ENCODE results near the gene PPP1R13B.

The PPP1R13B gene

DNA sequence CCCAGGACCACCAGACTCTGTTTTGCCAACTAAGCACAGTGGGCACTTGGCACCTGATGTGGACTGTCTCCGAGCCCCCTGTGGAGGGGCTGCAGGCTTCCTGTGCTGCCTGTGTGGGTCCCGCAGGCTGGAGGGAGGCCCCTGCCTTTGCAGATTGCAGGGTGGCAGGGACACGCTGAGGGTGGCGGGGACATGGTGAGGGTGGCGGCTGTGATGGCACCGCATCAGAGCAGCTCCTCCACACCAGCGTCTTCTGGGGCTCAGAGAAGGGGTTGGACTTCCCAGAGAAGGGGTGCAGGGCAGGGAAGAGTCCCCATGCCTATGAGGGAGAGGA lies 123.7 kb downstream of the PPP1R13B start:
- Histone ChIP-seq H3K4me1 (ENCODE audit: low read length) (no peaks in the 10 kb centered on the region), H3K27me3 (ENCODE audit: low read depth, low read length) (no peaks in the 10 kb centered on the region), H3K9ac (ENCODE audit: low read length) (no peak overlapping the region), H3K4me3 (ENCODE audit: low read length) (no peak overlapping the region), H2AFZ (ENCODE audit: low read depth, low read length) (no peak overlapping the region), H3K79me2 (ENCODE audit: low read length) (no peaks in the 10 kb centered on the region; the same call in 1 of the 2 replicates), H3K27ac (ENCODE audit: low read length) (no peak overlapping the region), H3K9me3 (ENCODE audit: insufficient read depth, low read length) (no peaks in the 10 kb centered on the region), H4K20me1 (ENCODE audit: insufficient read depth, low read length) (peaks cover 12% of the 10 kb centered on the region; the same call in 1 of the 2 replicates), H3K36me3 (replicated peaks; ENCODE audit: low read depth, low read length) (no peaks in the 10 kb centered on the region), H3K4me2 (ENCODE audit: low read length) (no peak overlapping the region)
- TF ChIP-seq EZH2phosphoT487 (IDR thresholded peaks at IDR 0.05; ENCODE audit: low read depth) = no peak
- TF ChIP-seq, protein P1, sequence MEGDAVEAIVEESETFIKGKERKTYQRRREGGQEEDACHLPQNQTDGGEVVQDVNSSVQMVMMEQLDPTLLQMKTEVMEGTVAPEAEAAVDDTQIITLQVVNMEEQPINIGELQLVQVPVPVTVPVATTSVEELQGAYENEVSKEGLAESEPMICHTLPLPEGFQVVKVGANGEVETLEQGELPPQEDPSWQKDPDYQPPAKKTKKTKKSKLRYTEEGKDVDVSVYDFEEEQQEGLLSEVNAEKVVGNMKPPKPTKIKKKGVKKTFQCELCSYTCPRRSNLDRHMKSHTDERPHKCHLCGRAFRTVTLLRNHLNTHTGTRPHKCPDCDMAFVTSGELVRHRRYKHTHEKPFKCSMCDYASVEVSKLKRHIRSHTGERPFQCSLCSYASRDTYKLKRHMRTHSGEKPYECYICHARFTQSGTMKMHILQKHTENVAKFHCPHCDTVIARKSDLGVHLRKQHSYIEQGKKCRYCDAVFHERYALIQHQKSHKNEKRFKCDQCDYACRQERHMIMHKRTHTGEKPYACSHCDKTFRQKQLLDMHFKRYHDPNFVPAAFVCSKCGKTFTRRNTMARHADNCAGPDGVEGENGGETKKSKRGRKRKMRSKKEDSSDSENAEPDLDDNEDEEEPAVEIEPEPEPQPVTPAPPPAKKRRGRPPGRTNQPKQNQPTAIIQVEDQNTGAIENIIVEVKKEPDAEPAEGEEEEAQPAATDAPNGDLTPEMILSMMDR (IDR thresholded peaks at IDR 0.05; ENCODE audit: low read depth, low read length) = no peak

DNA sequence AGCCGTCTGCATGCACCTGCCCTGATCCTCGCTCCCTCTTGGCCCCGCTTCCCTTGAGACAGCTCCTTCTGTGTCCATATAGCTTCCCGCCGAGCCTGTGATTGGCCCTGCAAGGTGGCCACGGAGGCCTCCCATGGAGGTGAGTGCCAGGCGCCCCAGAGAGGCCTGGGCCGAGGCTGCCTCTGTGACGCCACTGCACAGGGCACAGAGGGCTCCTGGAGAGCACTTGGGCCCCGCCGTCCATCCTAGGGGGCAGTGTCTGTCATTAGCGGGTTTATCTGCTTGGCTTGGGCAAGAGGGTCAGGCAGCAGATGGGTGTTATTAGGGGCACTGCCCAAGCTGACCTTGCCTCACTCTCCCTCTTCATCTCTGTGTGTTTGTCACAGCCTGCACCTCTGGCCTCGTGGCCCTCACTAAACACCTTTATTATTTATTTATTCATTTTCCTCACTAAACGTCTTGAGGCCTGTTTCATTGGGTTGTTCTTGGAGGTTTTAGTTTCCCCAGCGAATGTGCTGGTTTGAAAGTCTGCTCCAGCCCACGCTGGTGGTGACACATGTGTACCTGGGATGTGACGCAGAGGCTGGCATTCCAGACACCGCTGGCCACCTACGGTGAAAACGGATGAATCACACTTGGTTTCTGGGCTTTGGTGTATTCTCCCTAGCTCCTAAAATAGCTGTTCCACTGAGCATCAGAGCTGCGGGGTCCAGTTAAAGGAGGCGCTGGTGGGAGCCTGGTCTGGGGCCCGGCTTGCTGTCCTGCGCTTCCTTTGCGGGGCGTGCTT lies 125.8 kb downstream of the PPP1R13B start:
- no peaks in the 10 kb centered on the region for H3K9me3 ChIP-seq (ENCODE audit: insufficient read depth, low read length)
- peaks cover 20% of the 10 kb centered on the region; the same call in 1 of the 2 replicates for H4K20me1 ChIP-seq (ENCODE audit: insufficient read depth, low read length)
- H3K4me3 ChIP-seq (ENCODE audit: low read length) = no peak overlapping the region
- H3K27ac ChIP-seq (ENCODE audit: low read length) = no peak overlapping the region
- H3K27me3 ChIP-seq (ENCODE audit: low read depth, low read length) = no peaks in the 10 kb centered on the region
- no peak overlapping the region for H2AFZ ChIP-seq (ENCODE audit: low read depth, low read length)
- H3K4me2 ChIP-seq (ENCODE audit: low read length) = no peak overlapping the region
- peaks cover 5% of the 10 kb centered on the region for H3K4me1 ChIP-seq (ENCODE audit: low read length)
- TF ChIP-seq, protein P1 (IDR thresholded peaks at IDR 0.05; ENCODE audit: low read depth, low read length) = no peak
- no peak for TF ChIP-seq EZH2phosphoT487 (IDR thresholded peaks at IDR 0.05; ENCODE audit: low read depth)
- H3K36me3 ChIP-seq (replicated peaks; ENCODE audit: low read depth, low read length) = no peaks in the 10 kb centered on the region
- H3K9ac ChIP-seq (ENCODE audit: low read length) = no peak overlapping the region
- H3K79me2 ChIP-seq (ENCODE audit: low read length) = peaks cover 15% of the 10 kb centered on the region

DNA sequence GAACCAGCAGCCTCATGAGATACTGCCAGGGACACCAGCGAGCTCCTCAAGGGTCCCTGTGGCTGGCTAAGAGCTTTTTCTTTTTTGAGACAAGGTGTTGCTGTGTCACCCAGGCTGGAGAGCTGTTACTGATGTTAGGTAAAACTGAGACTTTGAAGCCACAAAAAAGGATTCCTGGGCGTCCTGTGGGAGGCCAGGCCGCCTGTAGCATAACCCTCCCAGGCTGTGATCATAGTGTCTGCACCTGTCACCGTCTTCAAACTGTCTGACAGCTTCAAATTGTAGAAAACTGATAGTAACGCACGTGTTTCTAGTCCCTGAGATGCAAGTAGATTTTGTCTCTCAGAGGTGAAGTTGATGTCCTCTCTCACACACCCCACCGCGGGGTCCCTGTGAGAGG lies 127.6 kb downstream of the PPP1R13B start:
- TF ChIP-seq EZH2phosphoT487 (IDR thresholded peaks at IDR 0.05; ENCODE audit: low read depth) = no peak
- TF ChIP-seq, protein P1 (IDR thresholded peaks at IDR 0.05; ENCODE audit: low read depth, low read length) = no peak
- Histone ChIP-seq H4K20me1 (ENCODE audit: insufficient read depth, low read length) (peaks cover 20% of the 10 kb centered on the region; the same call in 1 of the 2 replicates), H3K9ac (ENCODE audit: low read length) (no peak overlapping the region), H2AFZ (ENCODE audit: low read depth, low read length) (no peak overlapping the region), H3K27me3 (ENCODE audit: low read depth, low read length) (no peaks in the 10 kb centered on the region), H3K4me3 (ENCODE audit: low read length) (no peak overlapping the region), H3K4me1 (ENCODE audit: low read length) (peaks cover 6% of the 10 kb centered on the region), H3K79me2 (ENCODE audit: low read length) (peaks cover 24% of the 10 kb centered on the region), H3K4me2 (ENCODE audit: low read length) (no peak overlapping the region), H3K36me3 (replicated peaks; ENCODE audit: low read depth, low read length) (no peaks in the 10 kb centered on the region), H3K9me3 (ENCODE audit: insufficient read depth, low read length) (no peaks in the 10 kb centered on the region), H3K27ac (ENCODE audit: low read length) (no peak overlapping the region)

DNA sequence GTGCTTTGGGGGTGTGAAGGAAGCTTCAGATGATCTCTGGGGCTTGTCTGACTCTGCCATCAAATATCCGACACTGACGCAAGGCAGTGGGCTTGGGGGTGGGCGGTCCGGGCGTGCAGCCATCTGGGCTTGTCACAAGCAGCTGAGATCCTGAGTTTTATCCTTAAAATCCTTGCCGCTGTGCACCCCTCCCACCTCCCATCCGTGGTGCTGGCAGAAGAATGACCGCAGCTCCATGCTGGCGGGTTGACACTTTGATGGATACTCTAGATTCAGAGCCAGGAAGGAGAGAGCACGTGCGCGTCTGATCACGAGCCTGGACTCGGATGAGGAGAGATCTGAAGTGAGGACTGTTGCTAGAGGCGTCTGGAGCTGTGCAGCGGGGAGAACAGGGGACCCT lies 128.8 kb downstream of the PPP1R13B start:
- Histone ChIP-seq H2AFZ (ENCODE audit: low read depth, low read length) (no peak overlapping the region), H4K20me1 (ENCODE audit: insufficient read depth, low read length) (peaks cover 22% of the 10 kb centered on the region; the same call in 1 of the 2 replicates), H3K27ac (ENCODE audit: low read length) (no peak overlapping the region), H3K4me3 (ENCODE audit: low read length) (no peak overlapping the region), H3K4me1 (ENCODE audit: low read length) (peaks cover 15% of the 10 kb centered on the region), H3K9me3 (ENCODE audit: insufficient read depth, low read length) (no peaks in the 10 kb centered on the region), H3K27me3 (ENCODE audit: low read depth, low read length) (no peaks in the 10 kb centered on the region), H3K9ac (ENCODE audit: low read length) (no peak overlapping the region), H3K4me2 (ENCODE audit: low read length) (no peak overlapping the region), H3K36me3 (replicated peaks; ENCODE audit: low read depth, low read length) (peaks cover 5% of the 10 kb centered on the region), H3K79me2 (ENCODE audit: low read length) (peaks cover 35% of the 10 kb centered on the region)
- no peak for TF ChIP-seq EZH2phosphoT487 (IDR thresholded peaks at IDR 0.05; ENCODE audit: low read depth)
- TF ChIP-seq, protein P1 (IDR thresholded peaks at IDR 0.05; ENCODE audit: low read depth, low read length) = no peak

All from OCI-LY3 (cell line).